OCI-LY1 (cell line): ENCODE measurements around the gene JMJD1C.

ENCODE experiments used
- H2AFZ ChIP-seq: fragments of 200-600 bp; sonication (generic), shearing (Covaris generic); 2 replicates; pipeline ENCODE4 v1.6.0; 2014; ENCODE audit warnings: antibody characterized with exemption, mild to moderate bottlenecking, low read length
- H3F3A ChIP-seq: fragments of 200-600 bp; sonication (generic), shearing (Covaris generic); 2 replicates; pipeline ENCODE4 v1.6.0; 2014; ENCODE audit warnings: mild to moderate bottlenecking, antibody characterized with exemption, low read length, moderate library complexity; ENCODE audit not compliant: insufficient read depth
- H3K27ac ChIP-seq: fragments of 200-600 bp; sonication (generic); 2 replicates; pipeline ENCODE4 v1.5.1; 2014; ENCODE audit warnings: low read length, mixed run types, mild to moderate bottlenecking, low read depth; ENCODE audit not compliant: poor library complexity, severe bottlenecking
- H3K27me3 ChIP-seq: fragments of 200-600 bp; sonication (generic); 2 replicates; pipeline ENCODE4 v1.6.0; 2014; ENCODE audit warnings: antibody characterized with exemption, mild to moderate bottlenecking, low read length, moderate library complexity; ENCODE audit not compliant: insufficient read depth
- H3K36me3 ChIP-seq: fragments of 200-600 bp; sonication (generic); 2 replicates; pipeline ENCODE4 v1.6.1; 2014; ENCODE audit warnings: mild to moderate bottlenecking, antibody characterized with exemption, low read length, moderate library complexity, mixed read lengths; ENCODE audit not compliant: insufficient read depth
- H3K4me1 ChIP-seq: fragments of 200-600 bp; sonication (generic); 2 replicates; pipeline ENCODE4 v1.5.1; 2014; ENCODE audit warnings: mild to moderate bottlenecking, low read length, moderate library complexity; ENCODE audit not compliant: insufficient read depth, severe bottlenecking
- H3K4me2 ChIP-seq: fragments of 200-600 bp; sonication (generic), shearing (Covaris generic); 2 replicates; pipeline ENCODE4 v1.6.1; 2014; ENCODE audit warnings: low read length
- H3K4me3 ChIP-seq: fragments of 200-600 bp; sonication (generic); 2 replicates; pipeline ENCODE4 v1.5.1; 2014; ENCODE audit warnings: low read length, low read depth, mild to moderate bottlenecking, mixed read lengths; ENCODE audit not compliant: poor library complexity, severe bottlenecking
- H3K79me2 ChIP-seq: fragments of 200-600 bp; shearing (Covaris generic); 2 replicates; pipeline ENCODE4 v1.6.1; 2016; ENCODE audit warnings: mixed run types, low read length, mixed read lengths; ENCODE audit not compliant: insufficient read depth
- H3K9ac ChIP-seq: fragments of 200-600 bp; sonication (generic), shearing (Covaris generic); 2 replicates; pipeline ENCODE4 v1.6.1; 2014; ENCODE audit warnings: mild to moderate bottlenecking, low read length, mixed read lengths
- H3K9me2 ChIP-seq: fragments of 200-600 bp; sonication (generic), shearing (Covaris generic); 2 replicates; pipeline ENCODE4 v1.6.1; 2014; ENCODE audit warnings: low read depth, mild to moderate bottlenecking, low read length, mixed read lengths
- H3K9me3 ChIP-seq: fragments of 200-600 bp; shearing (Covaris generic); 2 replicates; pipeline ENCODE4 v1.6.1; 2014; ENCODE audit warnings: low read length, mixed read lengths
- H4K20me1 ChIP-seq: fragments of 200-600 bp; sonication (generic), shearing (Covaris generic); 2 replicates; pipeline ENCODE4 v1.6.0; 2016; ENCODE audit warnings: mild to moderate bottlenecking, low read length; ENCODE audit not compliant: insufficient read depth
- CTCF ChIP-seq: fragments of 200-600 bp; sonication (generic), shearing (Covaris generic); IDR thresholded peaks from 2 replicates; pipeline ENCODE4 v1.5.1; 2017; ENCODE audit warnings: mild to moderate bottlenecking, antibody characterized with exemption, low read length, moderate library complexity, mixed read lengths
- EZH2 ChIP-seq: fragments of 200-600 bp; sonication (generic), shearing (Covaris generic); IDR thresholded peaks from 2 replicates; pipeline ENCODE4 v1.8.0; 2017; ENCODE audit warnings: borderline replicate concordance, mixed run types, mild to moderate bottlenecking, antibody characterized with exemption, low read length, moderate library complexity, mixed read lengths

The JMJD1C gene

GRCh38 chr10:63365976-63366765, 99.6 kb downstream of the JMJD1C start:
- H3K27ac ChIP-seq, result no peak overlapping the region
- no peaks in the 10 kb centered on the region for H4K20me1 ChIP-seq
- TF ChIP-seq EZH2, result no peak
- no peak for TF ChIP-seq CTCF
- H3K4me2 ChIP-seq, result no peak overlapping the region
- no peaks in the 10 kb centered on the region for H3K4me1 ChIP-seq
- no peaks in the 10 kb centered on the region for H3F3A ChIP-seq
- H3K9me3 ChIP-seq, result no peaks in the 10 kb centered on the region
- H3K9ac ChIP-seq, result no peak overlapping the region
- H3K4me3 ChIP-seq, result no peak overlapping the region
- H3K27me3 ChIP-seq, result no peaks in the 10 kb centered on the region
- no peak overlapping the region for H2AFZ ChIP-seq
- no peaks in the 10 kb centered on the region for H3K9me2 ChIP-seq
- no peaks in the 10 kb centered on the region for H3K36me3 ChIP-seq
- H3K79me2 ChIP-seq, result no peaks in the 10 kb centered on the region

- TF ChIP-seq CTCF (no peak), EZH2 (no peak)
- Histone ChIP-seq H3K4me2 (no peak overlapping the region), H3K27me3 (no peaks in the 10 kb centered on the region), H3K4me1 (no peaks in the 10 kb centered on the region), H3K27ac (no peak overlapping the region), H2AFZ (no peak overlapping the region), H3K9me3 (no peaks in the 10 kb centered on the region), H3K4me3 (no peak overlapping the region), H3K79me2 (no peaks in the 10 kb centered on the region), H3K9me2 (no peaks in the 10 kb centered on the region), H3K36me3 (no peaks in the 10 kb centered on the region), H4K20me1 (no peaks in the 10 kb centered on the region), H3F3A (no peaks in the 10 kb centered on the region), H3K9ac (no peak overlapping the region)
These were observed 100.9 kb downstream of the JMJD1C start for GRCh38 chr10:63364918-63365317.

- no peaks in the 10 kb centered on the region for H3K4me1 ChIP-seq
- no peak overlapping the region for H3K4me3 ChIP-seq
- H3K9ac ChIP-seq, result no peak overlapping the region
- no peak overlapping the region for H3K4me2 ChIP-seq
- no peaks in the 10 kb centered on the region for H3K36me3 ChIP-seq
- H3K27me3 ChIP-seq, result no peaks in the 10 kb centered on the region
- no peaks in the 10 kb centered on the region for H4K20me1 ChIP-seq
- no peaks in the 10 kb centered on the region; the same call in 1 of the 2 replicates for H3K79me2 ChIP-seq
- no peaks in the 10 kb centered on the region for H3K9me2 ChIP-seq
- TF ChIP-seq CTCF, result no peak
- no peak for TF ChIP-seq EZH2
- H2AFZ ChIP-seq, result no peak overlapping the region
- no peak overlapping the region for H3K27ac ChIP-seq
- no peaks in the 10 kb centered on the region for H3K9me3 ChIP-seq
- H3F3A ChIP-seq, result no peaks in the 10 kb centered on the region
These were observed 101.8 kb downstream of the JMJD1C start for GRCh38 chr10:63363951-63364350.
